GM12875 (cell line): Measurements from ENCODE around the gene FLNC.

Experiments used
- H3K4me3 ChIP-seq: one replicate; pipeline ENCODE4 v1.5.1; 2011; ENCODE audit warnings: low read depth, low read length, control low read depth
- TF ChIP-seq, protein P1 (sequence below): IDR thresholded peaks from 2 replicates; pipeline ENCODE4 v1.5.1; 2011; ENCODE audit warnings: low read depth, mild to moderate bottlenecking, control low read depth, inconsistent platforms, low read length, moderate library complexity, borderline replicate concordance; ENCODE audit not compliant: insufficient read depth

The FLNC gene

DNA sequence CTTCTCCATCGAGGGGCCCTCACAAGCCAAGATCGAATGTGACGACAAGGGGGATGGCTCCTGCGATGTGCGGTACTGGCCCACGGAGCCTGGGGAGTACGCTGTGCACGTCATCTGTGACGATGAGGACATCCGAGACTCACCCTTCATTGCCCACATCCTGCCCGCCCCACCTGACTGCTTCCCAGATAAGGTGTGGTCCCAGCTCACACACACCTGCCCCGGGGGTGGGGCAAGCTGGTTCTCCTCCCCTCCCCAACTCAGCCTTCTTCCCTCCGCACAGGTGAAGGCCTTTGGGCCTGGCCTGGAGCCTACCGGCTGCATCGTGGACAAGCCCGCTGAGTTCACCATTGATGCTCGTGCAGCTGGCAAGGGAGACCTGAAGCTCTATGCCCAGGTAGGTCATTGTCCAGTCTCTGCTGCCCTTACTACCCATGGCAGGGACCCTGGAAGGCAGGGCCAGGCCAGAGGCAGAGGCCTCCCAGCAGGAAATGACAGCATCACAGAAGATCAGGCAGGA lies 11.0 kb downstream of the FLNC start:
- TF ChIP-seq, protein P1, sequence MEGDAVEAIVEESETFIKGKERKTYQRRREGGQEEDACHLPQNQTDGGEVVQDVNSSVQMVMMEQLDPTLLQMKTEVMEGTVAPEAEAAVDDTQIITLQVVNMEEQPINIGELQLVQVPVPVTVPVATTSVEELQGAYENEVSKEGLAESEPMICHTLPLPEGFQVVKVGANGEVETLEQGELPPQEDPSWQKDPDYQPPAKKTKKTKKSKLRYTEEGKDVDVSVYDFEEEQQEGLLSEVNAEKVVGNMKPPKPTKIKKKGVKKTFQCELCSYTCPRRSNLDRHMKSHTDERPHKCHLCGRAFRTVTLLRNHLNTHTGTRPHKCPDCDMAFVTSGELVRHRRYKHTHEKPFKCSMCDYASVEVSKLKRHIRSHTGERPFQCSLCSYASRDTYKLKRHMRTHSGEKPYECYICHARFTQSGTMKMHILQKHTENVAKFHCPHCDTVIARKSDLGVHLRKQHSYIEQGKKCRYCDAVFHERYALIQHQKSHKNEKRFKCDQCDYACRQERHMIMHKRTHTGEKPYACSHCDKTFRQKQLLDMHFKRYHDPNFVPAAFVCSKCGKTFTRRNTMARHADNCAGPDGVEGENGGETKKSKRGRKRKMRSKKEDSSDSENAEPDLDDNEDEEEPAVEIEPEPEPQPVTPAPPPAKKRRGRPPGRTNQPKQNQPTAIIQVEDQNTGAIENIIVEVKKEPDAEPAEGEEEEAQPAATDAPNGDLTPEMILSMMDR = no peak
- no peak overlapping the region for H3K4me3 ChIP-seq

DNA sequence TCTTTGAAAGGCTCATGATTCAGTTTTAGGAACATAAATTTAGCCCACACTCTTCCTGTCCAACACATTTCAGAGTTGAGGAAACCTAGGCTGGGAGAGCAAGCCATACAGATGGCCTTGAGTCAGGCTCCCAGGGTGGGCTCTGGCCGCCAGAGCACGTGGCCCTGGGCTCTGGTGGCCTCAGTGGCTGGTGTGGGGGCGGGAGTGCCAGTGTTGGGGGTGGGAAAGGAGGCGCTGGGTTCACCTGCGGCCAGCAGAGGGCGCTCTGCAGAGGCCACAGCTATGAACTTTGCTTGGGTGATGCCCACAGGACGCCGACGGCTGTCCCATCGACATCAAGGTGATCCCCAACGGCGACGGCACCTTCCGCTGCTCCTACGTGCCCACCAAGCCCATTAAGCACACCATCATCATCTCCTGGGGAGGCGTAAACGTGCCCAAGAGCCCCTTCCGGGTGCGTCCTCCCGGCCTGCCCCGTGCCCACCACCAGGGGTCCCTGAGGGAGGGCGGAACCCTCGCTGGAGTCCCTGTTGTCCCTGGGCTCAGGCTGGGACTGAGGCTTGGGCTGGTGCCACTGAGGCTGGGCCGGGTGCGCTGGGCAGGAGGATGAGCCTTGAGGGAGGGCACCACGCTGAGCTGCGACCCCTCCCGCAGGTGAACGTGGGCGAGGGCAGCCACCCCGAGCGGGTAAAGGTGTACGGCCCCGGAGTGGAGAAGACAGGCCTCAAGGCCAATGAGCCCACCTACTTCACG lies 11.9 kb downstream of the FLNC start:
- no peak overlapping the region for H3K4me3 ChIP-seq
- TF ChIP-seq, protein P1 = peak; percentile 91

DNA sequence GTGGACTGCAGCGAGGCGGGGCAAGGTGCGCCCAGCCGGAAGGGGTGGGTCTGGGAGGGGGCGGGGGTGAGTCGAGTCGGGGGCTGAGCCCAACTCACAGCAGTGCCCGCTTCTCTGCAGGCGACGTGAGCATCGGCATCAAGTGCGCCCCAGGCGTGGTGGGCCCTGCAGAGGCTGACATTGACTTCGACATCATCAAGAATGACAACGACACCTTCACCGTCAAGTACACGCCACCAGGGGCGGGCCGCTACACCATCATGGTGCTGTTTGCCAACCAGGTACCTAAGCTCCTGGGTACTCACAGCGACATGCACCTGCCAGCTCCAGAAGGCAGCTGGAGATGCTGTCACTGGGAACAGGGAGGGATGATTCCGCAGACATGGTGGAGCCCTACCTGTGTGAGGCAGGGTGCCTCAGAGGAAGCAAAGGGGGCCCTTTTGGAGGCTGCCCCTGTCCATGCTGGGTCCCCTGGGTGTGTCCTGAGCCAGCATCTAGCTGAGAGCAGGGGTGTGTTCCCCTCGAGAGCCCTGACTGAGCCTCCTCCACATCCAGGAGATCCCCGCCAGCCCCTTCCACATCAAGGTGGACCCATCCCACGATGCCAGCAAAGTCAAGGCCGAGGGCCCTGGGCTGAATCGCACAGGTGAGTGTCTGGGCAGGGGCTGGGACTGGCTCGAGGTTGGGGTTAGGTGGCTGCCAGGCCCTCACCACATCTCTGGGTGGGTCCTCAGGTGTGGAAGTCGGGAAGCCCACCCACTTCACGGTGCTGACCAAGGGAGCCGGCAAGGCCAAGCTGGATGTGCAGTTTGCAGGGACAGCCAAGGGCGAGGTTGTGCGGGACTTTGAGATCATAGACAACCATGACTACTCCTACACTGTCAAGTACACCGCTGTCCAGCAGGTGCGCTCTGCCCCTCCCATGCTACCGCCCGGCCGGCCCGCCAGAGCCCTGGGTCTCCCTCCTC lies 12.8 kb downstream of the FLNC start:
- H3K4me3 ChIP-seq = no peak overlapping the region
- TF ChIP-seq, protein P1 = no peak

DNA sequence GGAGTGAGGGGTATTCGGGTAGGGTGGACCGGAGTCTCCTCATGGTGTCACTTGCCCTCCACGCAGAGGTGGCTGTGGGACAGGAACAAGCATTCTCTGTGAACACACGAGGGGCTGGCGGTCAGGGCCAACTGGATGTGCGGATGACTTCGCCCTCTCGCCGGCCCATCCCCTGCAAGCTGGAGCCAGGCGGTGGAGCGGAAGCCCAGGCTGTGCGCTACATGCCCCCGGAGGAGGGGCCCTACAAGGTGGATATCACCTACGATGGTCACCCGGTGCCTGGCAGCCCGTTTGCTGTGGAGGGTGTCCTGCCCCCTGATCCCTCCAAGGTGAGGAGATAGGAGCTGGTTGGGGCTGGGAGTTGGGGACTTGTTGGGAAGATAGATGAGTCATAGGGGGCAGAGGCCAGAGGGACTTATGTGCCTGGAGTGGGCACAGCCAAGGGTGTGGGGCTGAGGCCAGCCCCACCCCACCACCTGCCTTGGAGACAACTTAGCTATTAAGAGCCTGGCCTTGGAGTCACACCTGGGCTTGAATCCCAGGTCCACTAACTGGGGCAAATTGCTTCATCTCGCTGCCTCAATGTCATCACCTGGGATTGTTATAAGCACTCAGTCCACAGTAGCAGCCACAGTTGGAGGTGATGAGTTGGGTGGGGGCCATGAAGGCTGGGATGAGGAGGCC lies 13.9 kb downstream of the FLNC start:
- TF ChIP-seq, protein P1 = no peak
- no peak overlapping the region for H3K4me3 ChIP-seq

DNA sequence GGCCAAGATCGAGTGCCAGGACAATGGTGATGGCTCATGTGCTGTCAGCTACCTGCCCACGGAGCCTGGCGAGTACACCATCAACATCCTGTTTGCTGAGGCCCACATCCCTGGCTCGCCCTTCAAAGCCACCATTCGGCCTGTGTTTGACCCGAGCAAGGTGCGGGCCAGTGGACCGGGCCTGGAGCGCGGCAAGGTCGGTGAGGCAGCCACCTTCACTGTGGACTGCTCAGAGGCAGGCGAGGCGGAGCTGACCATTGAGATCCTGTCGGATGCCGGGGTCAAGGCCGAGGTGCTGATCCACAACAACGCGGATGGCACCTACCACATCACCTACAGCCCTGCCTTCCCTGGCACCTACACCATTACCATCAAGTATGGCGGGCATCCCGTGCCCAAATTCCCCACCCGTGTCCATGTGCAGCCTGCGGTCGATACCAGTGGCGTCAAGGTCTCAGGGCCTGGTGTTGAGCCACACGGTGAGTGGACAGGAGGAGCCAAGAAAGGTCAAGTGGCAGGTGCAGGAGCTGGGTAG lies 14.6 kb downstream of the FLNC start:
- TF ChIP-seq, protein P1 = no peak
- H3K4me3 ChIP-seq = no peak overlapping the region

DNA sequence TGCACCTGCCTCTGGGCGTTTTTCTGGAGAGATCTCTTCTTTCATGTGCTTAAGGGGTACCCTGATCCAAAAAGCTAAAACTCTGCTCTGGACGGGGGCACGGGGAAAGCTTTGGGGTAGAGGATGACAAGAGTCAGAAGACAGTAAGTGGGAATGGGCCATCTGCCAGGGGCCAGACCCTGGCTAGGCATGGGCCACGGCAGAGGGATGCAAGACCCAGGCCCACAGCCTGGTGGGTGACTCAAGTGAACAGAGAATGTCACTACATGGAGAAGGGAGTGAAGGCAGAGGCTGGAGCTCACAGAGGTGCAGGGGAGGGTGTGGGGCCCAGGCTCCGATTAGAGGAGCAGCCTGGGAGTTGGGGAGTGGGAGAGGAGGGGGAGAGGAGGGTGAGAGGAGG lies 15.3 kb downstream of the FLNC start:
- H3K4me3 ChIP-seq = no peak overlapping the region
- TF ChIP-seq, protein P1 = no peak
